DND-41 (cell line): ENCODE data around the gene PLA2G4E.

ENCODE experiments used
- EZH2 ChIP-seq: IDR thresholded peaks from 3 replicates; pipeline ENCODE4 v1.6.1; 2012; ENCODE audit warnings: borderline replicate concordance, low read depth, mild to moderate bottlenecking, moderate library complexity, low read length, inconsistent platforms; ENCODE audit not compliant: severe bottlenecking
- TF ChIP-seq, protein P1 (sequence below): IDR thresholded peaks from 2 replicates; pipeline ENCODE4 v1.5.1; 2012; ENCODE audit warnings: borderline replicate concordance, low read length, moderate library complexity, mild to moderate bottlenecking; ENCODE audit not compliant: poor library complexity, severe bottlenecking; ENCODE audit errors: extremely low read depth

DNA sequence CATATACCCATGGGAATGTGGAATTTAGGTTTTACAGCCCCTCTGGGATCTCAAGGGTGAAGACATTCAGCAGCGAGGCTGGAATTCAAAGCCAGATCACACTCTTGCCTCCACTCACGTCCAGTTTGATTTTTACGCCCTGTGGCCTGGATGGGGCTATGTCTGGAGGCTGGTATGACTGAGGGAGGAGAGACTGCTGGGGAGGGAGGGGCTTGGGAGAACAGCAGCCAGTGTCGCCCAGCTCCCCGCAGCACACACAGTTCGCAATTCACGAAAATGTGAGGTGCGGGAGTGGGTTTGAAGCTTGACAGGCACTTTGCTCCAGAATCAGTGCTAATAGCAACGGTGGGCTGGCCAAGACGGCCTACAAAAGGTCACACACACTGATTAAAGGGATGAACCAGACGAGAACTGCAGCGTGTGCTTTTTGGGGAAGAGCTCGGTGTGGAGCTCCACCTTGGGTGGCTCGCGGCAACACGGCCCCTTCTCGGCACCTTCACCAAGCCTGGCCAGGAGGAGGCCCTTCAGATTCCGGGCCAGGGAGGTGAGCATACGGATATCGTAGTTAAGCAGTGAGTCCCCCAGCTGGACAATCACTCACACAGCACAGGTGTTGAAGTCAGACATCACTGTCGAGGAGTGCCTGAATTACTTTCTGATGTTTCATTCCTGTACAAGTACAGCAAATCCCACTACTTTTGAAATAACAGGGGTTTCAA, 64.9 kb downstream of the PLA2G4E start:
- TF ChIP-seq, protein P1, sequence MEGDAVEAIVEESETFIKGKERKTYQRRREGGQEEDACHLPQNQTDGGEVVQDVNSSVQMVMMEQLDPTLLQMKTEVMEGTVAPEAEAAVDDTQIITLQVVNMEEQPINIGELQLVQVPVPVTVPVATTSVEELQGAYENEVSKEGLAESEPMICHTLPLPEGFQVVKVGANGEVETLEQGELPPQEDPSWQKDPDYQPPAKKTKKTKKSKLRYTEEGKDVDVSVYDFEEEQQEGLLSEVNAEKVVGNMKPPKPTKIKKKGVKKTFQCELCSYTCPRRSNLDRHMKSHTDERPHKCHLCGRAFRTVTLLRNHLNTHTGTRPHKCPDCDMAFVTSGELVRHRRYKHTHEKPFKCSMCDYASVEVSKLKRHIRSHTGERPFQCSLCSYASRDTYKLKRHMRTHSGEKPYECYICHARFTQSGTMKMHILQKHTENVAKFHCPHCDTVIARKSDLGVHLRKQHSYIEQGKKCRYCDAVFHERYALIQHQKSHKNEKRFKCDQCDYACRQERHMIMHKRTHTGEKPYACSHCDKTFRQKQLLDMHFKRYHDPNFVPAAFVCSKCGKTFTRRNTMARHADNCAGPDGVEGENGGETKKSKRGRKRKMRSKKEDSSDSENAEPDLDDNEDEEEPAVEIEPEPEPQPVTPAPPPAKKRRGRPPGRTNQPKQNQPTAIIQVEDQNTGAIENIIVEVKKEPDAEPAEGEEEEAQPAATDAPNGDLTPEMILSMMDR: no peak
- TF ChIP-seq EZH2: no peak
